NOMO-1 treated with dmso at 0.1 percent for 144 hours (cell line): ENCODE data around the gene RAI2.
"Not testable (repeated sequence)": the region's sequence is repeated elsewhere in the genome, so short reads cannot be mapped to it uniquely, and the experiment has no call there.

Source experiments
- DNase-seq: peaks from one replicate; lab custom pipeline; 2025; ENCODE audit not compliant: unreplicated experiment; lab: John Stamatoyannopoulos, UW

Gene RAI2

DNA sequence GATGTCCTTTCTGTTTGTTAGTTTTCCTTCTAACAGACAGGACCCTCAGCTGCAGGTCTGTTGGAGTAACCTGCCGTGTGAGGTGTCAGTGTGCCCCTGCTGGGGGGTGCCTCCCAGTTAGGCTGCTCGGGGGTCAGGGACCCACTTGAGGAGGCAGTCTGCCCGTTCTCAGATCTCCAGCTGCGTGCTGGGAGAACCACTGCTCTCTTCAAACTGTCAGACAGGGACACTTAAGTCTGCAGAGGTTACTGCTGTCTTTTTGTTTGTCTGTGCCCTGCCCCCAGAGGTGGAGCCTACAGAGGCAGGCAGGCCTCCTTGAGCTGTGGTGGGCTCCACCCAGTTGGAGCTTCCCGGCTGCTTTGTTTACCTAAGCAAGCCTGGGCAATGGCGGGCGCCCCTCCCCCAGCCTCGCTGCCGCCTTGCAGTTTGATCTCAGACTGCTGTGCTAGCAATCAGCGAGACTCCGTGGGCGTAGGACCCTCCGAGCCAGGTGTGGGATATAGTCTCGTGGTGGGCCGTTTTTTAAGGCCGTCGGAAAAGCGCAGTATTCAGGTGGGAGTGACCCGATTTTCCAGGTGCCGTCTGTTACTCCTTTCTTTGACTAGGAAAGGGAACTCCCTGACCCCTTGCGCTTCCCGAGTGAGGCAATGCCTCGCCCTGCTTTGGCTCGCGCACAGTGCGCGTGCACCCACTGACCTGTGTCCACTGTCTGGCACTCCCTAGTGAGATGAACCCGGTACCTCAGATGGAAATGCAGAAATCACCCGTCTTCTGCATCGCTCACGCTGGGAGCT is 74.3 kb downstream of the RAI2 start:
- not testable (repeated sequence) for DNase-seq

DNA sequence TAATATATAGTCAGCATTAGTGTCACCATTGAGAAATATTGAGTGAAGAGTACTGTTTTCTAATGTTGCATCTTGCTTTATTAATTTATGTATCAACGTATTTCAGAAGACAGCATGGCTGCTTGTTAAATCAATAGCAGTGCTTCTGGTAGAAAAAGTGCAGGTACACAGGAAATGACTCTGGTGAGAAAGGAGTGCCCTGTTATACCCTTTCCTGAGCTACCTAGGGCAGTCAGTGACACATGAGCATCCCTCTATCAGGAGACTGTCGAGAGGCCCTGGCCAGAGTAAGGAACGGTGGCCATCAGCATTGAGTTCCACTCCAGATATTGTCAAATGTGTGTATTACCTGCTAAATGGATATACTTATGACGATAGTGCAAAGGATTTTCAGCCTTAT is 81.7 kb downstream of the RAI2 start:
- DNase-seq, result no peak

DNA sequence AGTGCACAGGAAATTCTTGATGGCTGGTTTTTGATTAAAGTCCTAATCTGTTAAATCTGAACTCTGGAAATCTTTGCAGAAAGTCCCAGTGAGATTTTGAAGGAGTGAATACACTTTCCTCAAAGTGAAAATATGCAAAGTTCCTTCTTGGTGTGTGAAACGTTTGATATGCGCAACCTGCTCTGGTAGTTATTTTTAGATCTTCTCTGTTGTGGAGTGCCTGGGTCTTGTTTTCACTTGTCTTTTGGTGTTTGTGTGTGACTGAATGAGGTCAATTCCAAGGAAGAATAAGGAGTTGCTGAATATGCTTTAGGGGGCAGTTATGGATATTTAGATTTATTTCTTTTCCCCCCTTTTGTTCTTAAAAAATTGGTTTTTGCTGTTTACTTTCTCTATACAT is 82.1 kb downstream of the RAI2 start:
- DNase-seq, result no peak

- no peak for DNase-seq
Observed at GRCh38 chrX:17774053-17774452, 87.0 kb downstream of the RAI2 start.

DNA sequence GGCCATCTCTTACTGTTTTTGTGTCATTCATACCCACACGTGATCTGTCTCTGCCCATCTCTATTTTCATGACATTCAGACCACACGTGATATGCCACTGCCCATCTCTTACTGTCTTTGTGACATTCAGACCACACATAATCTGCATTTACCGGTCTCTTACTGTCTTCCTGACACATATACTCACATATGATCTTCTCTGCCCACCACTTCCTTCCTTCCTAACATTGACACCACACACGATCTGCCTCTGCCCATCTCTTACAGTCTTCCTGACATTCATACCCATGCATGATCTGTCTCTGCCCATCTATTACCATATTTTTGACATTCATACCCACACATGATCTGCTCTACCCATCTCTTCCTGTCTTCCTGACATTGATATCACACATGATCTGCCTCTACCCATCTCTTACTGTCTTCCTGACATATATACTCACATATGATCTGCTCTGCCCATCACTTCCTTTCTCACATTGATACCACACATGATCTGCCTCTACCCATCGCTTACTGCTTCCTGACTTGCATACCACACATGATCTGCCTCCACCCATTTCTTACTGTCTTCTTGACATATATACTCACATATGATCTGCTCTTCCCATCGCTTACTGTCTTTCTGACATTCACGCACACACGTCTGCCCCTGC is 87.7 kb downstream of the RAI2 start:
- no peak for DNase-seq

- DNase-seq, result no peak
Observed at GRCh38 chrX:17769701-17770269, 91.3 kb downstream of the RAI2 start.

- DNase-seq, result no peak
Observed at GRCh38 chrX:17768997-17769396, 92.1 kb downstream of the RAI2 start.

GRCh38 chrX:17767734-17768133 is 93.4 kb downstream of the RAI2 start:
- no peak for DNase-seq

DNA sequence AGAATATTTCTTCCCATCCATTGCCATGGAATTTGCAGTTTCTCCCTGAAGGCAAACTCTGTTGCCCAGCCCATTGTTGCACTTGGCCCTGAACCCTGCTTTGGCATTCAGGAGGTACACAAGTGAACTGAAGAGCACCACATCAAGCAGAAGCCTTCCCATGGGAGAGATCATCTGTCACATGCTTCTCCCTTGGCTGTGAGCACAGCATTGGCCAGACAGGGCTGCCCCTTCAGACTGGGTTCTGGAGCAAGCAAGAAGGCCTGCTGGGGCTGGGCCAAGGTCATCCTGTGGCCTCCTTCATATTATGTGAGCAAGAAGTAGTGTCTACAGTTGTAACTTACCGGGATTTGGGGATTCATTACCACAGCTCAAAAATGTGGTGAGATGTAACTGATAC is 101.1 kb downstream of the RAI2 start:
- no peak for DNase-seq

- no peak for DNase-seq
Observed at GRCh38 chrX:17758382-17758781, 102.7 kb downstream of the RAI2 start.

- DNase-seq, result no peak
Observed at GRCh38 chrX:17750436-17750835, 110.7 kb downstream of the RAI2 start.
